ENCODE results near the gene LPXN.

Gene LPXN

GRCh38 chr11:58511636-58512035, 64.0 kb downstream of the LPXN start:
- no peak for DNase-seq

DNA sequence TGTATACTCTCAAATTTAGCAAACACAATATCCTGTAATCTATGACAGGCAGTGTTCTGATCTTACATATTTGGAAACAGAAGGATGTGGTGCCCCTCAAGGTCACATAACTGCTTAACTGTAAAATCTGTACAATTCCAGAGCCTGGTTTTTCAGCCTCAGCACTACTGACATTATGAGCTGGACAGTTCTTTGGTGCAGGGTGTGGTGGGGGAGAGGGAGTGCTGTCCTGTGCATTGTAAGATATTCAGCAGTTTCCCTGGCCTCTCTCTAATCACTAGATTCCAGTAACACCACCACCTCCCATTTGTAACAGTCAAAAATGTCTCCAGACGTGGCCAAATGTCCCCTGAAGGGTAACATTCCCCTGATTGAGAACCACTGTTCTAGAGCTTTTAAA, 65.9 kb downstream of the LPXN start:
- DNase-seq: no peak

- DNase-seq: no peak
Observed at GRCh38 chr11:58508814-58509213, 66.8 kb downstream of the LPXN start.

- no peak for DNase-seq
Observed at GRCh38 chr11:58508005-58508404, 67.7 kb downstream of the LPXN start, which contains the start of gene OR5B21. TSS of gene OR5B21 (minus strand) at chr11:58508105. CDS start at chr11:58508105, 0 bp downstream.

DNA sequence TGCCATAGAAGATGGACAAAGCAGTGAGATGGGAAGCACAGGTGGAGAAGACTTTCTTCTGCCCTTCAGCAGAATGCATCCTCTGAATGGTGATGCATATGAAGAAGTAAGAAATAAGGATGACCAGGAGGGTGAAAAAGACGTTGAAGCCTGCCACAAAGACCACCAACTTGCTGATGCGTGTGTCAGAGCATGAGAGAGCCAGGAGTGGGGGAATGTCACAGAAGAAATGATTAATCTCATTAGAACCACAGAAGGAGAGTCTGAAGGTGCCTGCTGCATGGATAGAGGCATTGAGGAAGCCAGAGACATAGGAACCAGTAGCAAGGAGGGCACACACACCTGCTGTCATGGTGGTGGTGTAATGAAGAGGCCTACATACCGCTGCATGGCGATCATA, 68.3 kb downstream of the LPXN start:
- DNase-seq: no peak

DNA sequence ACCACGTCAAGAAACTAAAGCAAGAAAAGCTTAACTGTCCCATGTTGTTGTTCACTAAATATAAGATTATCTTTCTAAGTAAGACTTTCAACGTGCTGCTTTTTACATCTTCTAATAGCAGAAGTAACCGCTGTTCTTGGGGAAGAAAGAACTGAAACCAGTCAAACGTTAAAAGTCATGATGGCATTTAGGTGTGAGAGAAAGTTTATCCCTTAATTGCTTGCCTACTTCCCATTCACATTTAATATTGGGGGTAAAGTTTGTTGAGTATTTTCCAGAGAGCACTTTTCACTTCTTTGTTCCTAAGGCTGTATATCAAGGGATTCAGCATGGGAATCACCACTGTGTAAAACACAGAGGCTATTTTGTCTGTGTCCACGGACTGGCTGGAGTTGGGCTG, 68.7 kb downstream of the LPXN start:
- DNase-seq: no peak

DNA sequence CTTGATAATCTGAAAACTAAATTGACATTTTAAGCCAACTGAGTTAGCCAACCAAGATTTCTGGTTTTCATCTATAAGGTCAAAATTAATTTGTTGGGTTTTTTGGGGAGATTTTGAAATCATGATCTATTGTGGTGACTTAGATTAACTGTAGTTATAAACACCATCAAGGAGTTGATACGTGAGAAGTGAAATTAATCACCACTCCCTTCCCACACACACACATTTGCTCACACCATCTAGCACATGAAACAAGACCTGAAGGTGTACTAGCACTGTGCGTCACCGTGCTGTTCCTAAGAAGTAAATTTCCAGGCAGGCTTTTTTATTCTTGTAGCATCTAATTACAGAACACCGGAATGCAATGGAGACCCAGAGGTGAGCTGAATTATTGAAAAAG, 69.8 kb downstream of the LPXN start:
- no peak for DNase-seq

GRCh38 chr11:58504232-58504631, 71.4 kb downstream of the LPXN start:
- DNase-seq: no peak

- no peak for DNase-seq
Observed at GRCh38 chr11:58503361-58503856, 72.2 kb downstream of the LPXN start.

DNA sequence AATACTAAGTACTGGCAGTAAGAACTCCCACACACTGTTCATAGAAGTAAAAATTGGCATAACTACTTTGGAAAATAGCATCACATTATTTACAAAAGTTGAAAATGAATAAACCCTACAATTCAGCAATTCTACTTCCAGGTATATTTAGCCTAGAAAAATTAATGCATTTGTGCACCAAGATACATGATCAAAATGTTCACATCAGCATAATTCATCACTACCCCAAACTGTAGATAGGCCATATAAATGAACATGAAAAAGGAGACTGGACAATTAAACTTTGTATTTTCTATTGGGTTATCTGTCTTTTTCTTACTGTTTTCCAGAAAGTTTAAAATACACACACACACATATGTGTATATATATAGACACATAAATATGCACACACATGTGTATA, 73.7 kb downstream of the LPXN start:
- DNase-seq: no peak

DNA sequence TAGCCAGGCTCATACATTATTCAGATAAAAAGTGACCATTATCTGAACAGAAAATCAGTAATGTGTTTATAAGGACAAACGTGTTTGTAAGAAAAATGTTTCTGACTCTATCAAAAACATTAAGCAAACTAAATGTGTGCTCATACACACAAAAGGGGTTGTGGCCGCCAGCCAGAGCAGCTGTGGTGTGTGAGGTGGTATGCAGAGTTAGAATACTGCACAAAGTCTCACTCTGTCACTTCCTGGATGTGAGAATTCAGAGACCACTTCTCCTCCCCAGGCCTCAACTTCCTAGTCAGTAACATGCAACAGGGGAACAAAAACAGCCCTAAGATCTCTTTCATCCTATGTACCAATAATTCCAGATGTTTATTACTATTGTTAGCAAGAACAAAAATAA, 77.2 kb downstream of the LPXN start:
- DNase-seq: no peak

DNA sequence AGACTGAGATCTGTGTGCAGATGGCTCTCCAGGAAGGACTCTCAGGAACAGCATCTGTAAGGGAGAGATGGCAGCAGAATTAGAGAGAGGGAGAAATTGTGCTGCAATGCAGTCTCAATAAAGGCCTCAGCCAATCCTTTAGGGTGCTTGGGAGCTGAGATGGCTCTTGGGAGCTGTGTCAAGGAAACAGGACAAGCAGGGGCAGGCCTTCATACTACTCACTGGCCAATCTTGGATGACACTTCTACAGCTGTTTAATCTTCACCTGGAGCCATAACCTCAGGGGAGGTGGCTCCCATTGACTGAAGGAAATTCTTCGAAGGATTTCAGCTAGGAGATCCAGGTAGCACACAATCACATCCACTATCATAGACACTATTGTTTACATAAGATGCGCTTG, 77.7 kb downstream of the LPXN start:
- DNase-seq: no peak

DNA sequence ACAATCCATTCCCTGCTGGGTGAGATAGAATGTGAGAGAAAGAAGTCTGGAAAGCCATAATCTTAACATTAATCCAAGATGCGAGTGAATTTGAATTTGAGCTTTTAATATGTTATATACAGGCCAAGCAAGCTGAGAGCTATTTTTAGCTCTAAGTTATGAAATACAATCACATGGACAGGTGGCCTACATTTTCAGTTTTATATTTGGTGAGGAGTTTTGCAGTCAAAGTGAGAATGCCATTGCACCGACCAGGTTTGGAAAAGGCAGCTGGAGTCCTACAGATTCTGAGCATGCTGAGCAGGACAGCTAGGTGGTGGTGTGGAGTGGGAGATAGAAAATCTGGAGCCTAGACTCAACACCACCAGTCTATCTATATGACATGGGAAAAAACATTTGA, 79.8 kb downstream of the LPXN start:
- DNase-seq: no peak

DNA sequence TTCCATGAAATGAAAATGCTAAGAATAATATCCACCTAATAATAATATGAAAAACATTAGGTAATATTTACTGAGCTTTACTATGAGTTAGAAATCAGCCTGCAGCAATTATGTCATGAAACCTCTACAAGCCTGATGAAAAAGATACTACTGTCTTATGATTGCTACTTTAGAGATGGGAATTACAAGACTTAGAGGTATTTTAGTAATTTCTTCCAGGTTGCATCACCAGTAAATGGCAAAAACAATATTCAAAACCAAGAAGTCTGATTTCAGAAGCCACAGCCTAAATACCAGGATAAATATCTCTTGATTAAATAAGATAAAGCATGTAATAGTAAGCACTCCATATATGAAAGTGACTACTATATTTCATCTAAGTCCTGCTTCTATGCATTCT, 81.6 kb downstream of the LPXN start:
- DNase-seq: no peak

GRCh38 chr11:58493676-58494075, 82.0 kb downstream of the LPXN start:
- DNase-seq: no peak

GRCh38 chr11:58490827-58491226, 84.8 kb downstream of the LPXN start:
- DNase-seq: no peak

GRCh38 chr11:58487170-58487569, 88.5 kb downstream of the LPXN start:
- no peak for DNase-seq

GRCh38 chr11:58485961-58486360, 89.7 kb downstream of the LPXN start:
- no peak for DNase-seq

Measured in activated naive CD4-positive, alpha-beta T cell treated with Interleukin-2 at 50 U/mL for 16 hours (primary cell).